ENCODE results near the gene LMBRD1. TPM values are rescaled to one million over a fixed set of nuclear protein-coding genes. Genes with fewer than 3 reads are reported as not detected.
"Not testable (repeated sequence)": the region's sequence is repeated elsewhere in the genome, so short reads cannot be mapped to it uniquely, and the experiment has no call there.

Gene LMBRD1
- total RNA-seq, 4 donors from 2014 or later: 35.5 to 89.8 (median 70.7) TPM

- Histone ChIP-seq H3K36me3 (peaks cover 0 to 11% (median 0%) of the 10 kb centered on the region in 4 donors), H3K27me3 (no peaks in the 10 kb centered on the region), H3K27ac (no peak overlapping the region), H3K4me1 (peaks cover 0 to 4% (median 0%) of the 10 kb centered on the region in 4 donors), H3K9me3 (no peaks in the 10 kb centered on the region), H3K4me3 (no peak overlapping the region)
- intact Hi-C loops (cut with DNase I; ENCODE audit: low total_unique reads): no loop called here
- TF ChIP-seq POLR2A (IDR thresholded peaks at IDR 0.05) (no peak), POLR2AphosphoS5 (IDR thresholded peaks at IDR 0.05) (no peak), EP300 (IDR thresholded peaks at IDR 0.05; ENCODE audit: low read depth) (no peak)
- TF ChIP-seq, protein P1, sequence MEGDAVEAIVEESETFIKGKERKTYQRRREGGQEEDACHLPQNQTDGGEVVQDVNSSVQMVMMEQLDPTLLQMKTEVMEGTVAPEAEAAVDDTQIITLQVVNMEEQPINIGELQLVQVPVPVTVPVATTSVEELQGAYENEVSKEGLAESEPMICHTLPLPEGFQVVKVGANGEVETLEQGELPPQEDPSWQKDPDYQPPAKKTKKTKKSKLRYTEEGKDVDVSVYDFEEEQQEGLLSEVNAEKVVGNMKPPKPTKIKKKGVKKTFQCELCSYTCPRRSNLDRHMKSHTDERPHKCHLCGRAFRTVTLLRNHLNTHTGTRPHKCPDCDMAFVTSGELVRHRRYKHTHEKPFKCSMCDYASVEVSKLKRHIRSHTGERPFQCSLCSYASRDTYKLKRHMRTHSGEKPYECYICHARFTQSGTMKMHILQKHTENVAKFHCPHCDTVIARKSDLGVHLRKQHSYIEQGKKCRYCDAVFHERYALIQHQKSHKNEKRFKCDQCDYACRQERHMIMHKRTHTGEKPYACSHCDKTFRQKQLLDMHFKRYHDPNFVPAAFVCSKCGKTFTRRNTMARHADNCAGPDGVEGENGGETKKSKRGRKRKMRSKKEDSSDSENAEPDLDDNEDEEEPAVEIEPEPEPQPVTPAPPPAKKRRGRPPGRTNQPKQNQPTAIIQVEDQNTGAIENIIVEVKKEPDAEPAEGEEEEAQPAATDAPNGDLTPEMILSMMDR (IDR thresholded peaks at IDR 0.05): no peak
- DNase-seq: no peak
- WGBS, 2 donors (ENCODE audit: low coverage in 1 of 2): 73 to 92% methylated on average over 1 of the region's 1 CpG
- in situ Hi-C loops (cut with MboI; ENCODE audit: low pct_ligation_motif_present in 1 of 4, low pct_unique_long_range_greater_than_20kb in 1 of 4, low sequenced_read_pairs in 3 of 4): no loop called here
Observed at GRCh38 chr6:69690986-69691385, 105.8 kb downstream of the LMBRD1 start.

DNA sequence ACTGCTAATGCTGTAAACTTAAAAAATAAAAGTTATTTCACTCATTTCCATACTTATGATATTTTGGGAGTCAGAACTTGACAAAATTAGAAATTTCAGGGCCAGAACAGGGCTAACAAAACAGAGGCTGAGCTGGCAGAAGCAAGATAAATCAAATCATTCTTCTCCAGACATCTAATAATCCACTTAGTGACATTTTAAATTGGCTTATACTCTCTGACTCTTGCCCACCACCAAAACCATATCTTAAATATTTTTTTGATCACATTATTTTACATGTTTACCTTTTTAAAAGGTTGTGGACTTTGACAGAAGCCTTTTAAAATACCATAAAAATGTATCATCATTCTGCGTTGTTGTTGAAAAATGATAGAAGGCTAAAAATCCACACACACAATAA, 116.5 kb downstream of the LMBRD1 start:
- DNase-seq: no peak
- Histone ChIP-seq H3K36me3 (peaks cover 0 to 16% (median 5%) of the 10 kb centered on the region in 4 donors), H3K4me1 (no peaks in the 10 kb centered on the region), H3K9me3 (no peaks in the 10 kb centered on the region), H3K27ac (no peak overlapping the region), H3K27me3 (no peaks in the 10 kb centered on the region), H3K4me3 (no peak overlapping the region)
- in situ Hi-C loops (cut with MboI; ENCODE audit: low pct_ligation_motif_present in 1 of 4, low pct_unique_long_range_greater_than_20kb in 1 of 4, low sequenced_read_pairs in 3 of 4) (no loop called here), intact Hi-C loops (cut with DNase I; ENCODE audit: low total_unique reads) (no loop called here)
- no peak for TF ChIP-seq POLR2A (IDR thresholded peaks at IDR 0.05)
- no peak for TF ChIP-seq EP300 (IDR thresholded peaks at IDR 0.05; ENCODE audit: low read depth)
- TF ChIP-seq, protein P1 (IDR thresholded peaks at IDR 0.05): no peak
- no peak for TF ChIP-seq POLR2AphosphoS5 (IDR thresholded peaks at IDR 0.05)
- 96 to 98% methylated on average over 1 of the region's 1 CpG for WGBS, 2 donors (ENCODE audit: low coverage in 1 of 2)

GRCh38 chr6:69673298-69673697, 123.5 kb downstream of the LMBRD1 start:
- peaks cover 0 to 37% (median 12%) of the 10 kb centered on the region in 4 donors for H3K36me3 ChIP-seq
- H3K9me3 ChIP-seq: no peaks in the 10 kb centered on the region
- no peak overlapping the region for H3K27ac ChIP-seq
- no peak for TF ChIP-seq POLR2A (IDR thresholded peaks at IDR 0.05)
- TF ChIP-seq, protein P1 (IDR thresholded peaks at IDR 0.05): no peak
- no peak for TF ChIP-seq POLR2AphosphoS5 (IDR thresholded peaks at IDR 0.05)
- no peak for TF ChIP-seq EP300 (IDR thresholded peaks at IDR 0.05; ENCODE audit: low read depth)
- no peaks in the 10 kb centered on the region for H3K4me1 ChIP-seq
- no peak overlapping the region for H3K4me3 ChIP-seq
- DNase-seq: no peak
- 37 to 54% methylated on average over 2 of the region's 2 CpGs for WGBS, 2 donors (ENCODE audit: low coverage in 1 of 2)
- intact Hi-C loops (cut with DNase I; ENCODE audit: low total_unique reads) (no loop called here), in situ Hi-C loops (cut with MboI; ENCODE audit: low pct_ligation_motif_present in 1 of 4, low pct_unique_long_range_greater_than_20kb in 1 of 4, low sequenced_read_pairs in 3 of 4) (no loop called here)
- H3K27me3 ChIP-seq: no peaks in the 10 kb centered on the region

- in situ Hi-C loops (cut with MboI; ENCODE audit: low pct_ligation_motif_present in 1 of 4, low pct_unique_long_range_greater_than_20kb in 1 of 4, low sequenced_read_pairs in 3 of 4) (no loop called here), intact Hi-C loops (cut with DNase I; ENCODE audit: low total_unique reads) (no loop called here)
- H3K4me1 ChIP-seq: no peaks in the 10 kb centered on the region
- peaks cover 0 to 16% (median 7%) of the 10 kb centered on the region in 4 donors for H3K36me3 ChIP-seq
- H3K4me3 ChIP-seq: no peak overlapping the region
- H3K9me3 ChIP-seq: no peaks in the 10 kb centered on the region
- no peaks in the 10 kb centered on the region for H3K27me3 ChIP-seq
- 64 to 92% methylated on average over 1 to 4 of the region's 4 CpGs for WGBS, 2 donors (ENCODE audit: low coverage in 1 of 2)
- no peak overlapping the region for H3K27ac ChIP-seq
- DNase-seq: no peak
- TF ChIP-seq POLR2A (IDR thresholded peaks at IDR 0.05): no peak
- no peak for TF ChIP-seq EP300 (IDR thresholded peaks at IDR 0.05; ENCODE audit: low read depth)
- TF ChIP-seq, protein P1 (IDR thresholded peaks at IDR 0.05): no peak
- no peak for TF ChIP-seq POLR2AphosphoS5 (IDR thresholded peaks at IDR 0.05)
Observed at GRCh38 chr6:69668916-69669315, 127.9 kb downstream of the LMBRD1 start.

DNA sequence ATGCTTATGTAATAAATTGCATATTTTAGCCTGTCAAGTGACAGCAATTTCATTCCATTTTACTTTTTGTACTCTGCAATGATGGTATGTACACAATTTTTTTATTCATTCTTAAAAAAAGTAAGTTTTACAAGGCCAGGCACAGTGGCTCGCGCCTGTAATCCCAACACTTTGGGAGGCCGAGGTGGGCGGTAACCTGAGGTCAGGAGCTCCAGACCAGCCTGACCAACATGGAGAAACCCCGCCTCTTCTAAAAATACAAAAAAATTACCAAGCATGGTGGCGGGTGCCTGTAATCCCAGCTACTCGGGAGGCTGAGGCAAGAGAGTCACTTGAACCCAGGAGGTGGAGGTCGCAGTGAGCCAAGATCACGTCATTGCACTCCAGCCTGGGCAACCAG, 130.0 kb downstream of the LMBRD1 start:
- H3K27ac ChIP-seq; DNase-seq; in situ Hi-C loops (cut with MboI; ENCODE audit: low pct_ligation_motif_present in 1 of 4, low pct_unique_long_range_greater_than_20kb in 1 of 4, low sequenced_read_pairs in 3 of 4); H3K4me3 ChIP-seq; H3K27me3 ChIP-seq; H3K4me1 ChIP-seq; intact Hi-C loops (cut with DNase I; ENCODE audit: low total_unique reads); H3K36me3 ChIP-seq; H3K9me3 ChIP-seq: not testable (repeated sequence)
- 88 to 97% methylated on average over 5 to 9 of the region's 9 CpGs for WGBS, 2 donors (ENCODE audit: low coverage in 1 of 2)

Data from transverse colon (tissue), 4 donors.